Smooth muscle cell (in vitro differentiated cells): ENCODE data around the gene HOXA11. TPM values are rescaled to one million over a fixed set of nuclear protein-coding genes. Genes with fewer than 3 reads are reported as not detected.
A peak's percentile ranks its signal among the peaks of the same experiment; 100 is the strongest.

ENCODE experiments used
- DNase-seq: peaks from one replicate; lab custom pipeline; 2025; ENCODE audit not compliant: unreplicated experiment; lab: John Stamatoyannopoulos, UW
- H2AFZ ChIP-seq: fragments of 200-600 bp; sonication (generic); 2 replicates; pipeline ENCODE4 v1.6.0; 2016; ENCODE audit warnings: antibody characterized with exemption, low read depth, mild to moderate bottlenecking
- H3F3A ChIP-seq: fragments of 200-600 bp; sonication (generic); 2 replicates; pipeline ENCODE4 v1.6.0; 2017; ENCODE audit warnings: antibody characterized with exemption, low read depth
- H3K27ac ChIP-seq: fragments of 200-600 bp; sonication (generic); 2 replicates; pipeline ENCODE4 v1.5.1; 2016; ENCODE audit warnings: low read depth, mild to moderate bottlenecking
- H3K27me3 ChIP-seq: fragments of 200-600 bp; sonication (generic); 2 replicates; pipeline ENCODE4 v1.6.1; 2016; ENCODE audit warnings: low read depth, mild to moderate bottlenecking
- H3K36me3 ChIP-seq: fragments of 200-600 bp; sonication (generic); 2 replicates; pipeline ENCODE4 v1.5.1; 2016; ENCODE audit warnings: low read depth
- H3K4me1 ChIP-seq: fragments of 200-600 bp; sonication (generic); 2 replicates; pipeline ENCODE4 v1.5.1; 2016; ENCODE audit warnings: low read depth
- H3K4me2 ChIP-seq: fragments of 200-600 bp; sonication (generic); 2 replicates; pipeline ENCODE4 v1.6.0; 2016; ENCODE audit warnings: mild to moderate bottlenecking
- H3K4me3 ChIP-seq: fragments of 200-600 bp; sonication (generic); 2 replicates; pipeline ENCODE4 v1.5.1; 2016; ENCODE audit warnings: mild to moderate bottlenecking
- H3K79me2 ChIP-seq: fragments of 200-600 bp; sonication (generic); 2 replicates; pipeline ENCODE4 v1.6.0; 2016; ENCODE audit warnings: low read depth, mild to moderate bottlenecking
- H3K9ac ChIP-seq: fragments of 200-600 bp; sonication (generic); 2 replicates; pipeline ENCODE4 v1.6.0; 2016; ENCODE audit warnings: low read depth
- H3K9me3 ChIP-seq: fragments of 200-600 bp; sonication (generic); replicated peaks from 2 replicates; pipeline ENCODE4 v1.5.1; 2016; ENCODE audit warnings: low read depth
- H4K20me1 ChIP-seq: fragments of 200-600 bp; sonication (generic); 2 replicates; pipeline ENCODE4 v1.6.0; 2016; ENCODE audit warnings: low read depth
- WGBS: methylation state at CpG from one replicate; pipeline ENCODE4 v1.1.7; 2016; ENCODE audit warnings: low lambda C conversion rate; 5-methylcytosine and 5-hydroxymethylcytosine counted together
- polyA plus RNA-seq: library from polyadenylated mRNA; unstranded; fragments of >200 nt; fragmentation: Nextera tagmentation; extraction: Ambion mirVana; gene quantifications from 2 replicates; pipeline ENCODE4 v1.2.1, GENCODE V29; 2016
- total RNA-seq: library from RNA; depleted of rRNA; stranded (reverse); fragments of >200 nt; gene quantifications from 2 replicates; pipeline ENCODE4 v1.2.3, GENCODE V29; 2014
- TF ChIP-seq, protein P1 (sequence below): fragments of 200-600 bp; sonication (generic); IDR thresholded peaks from 2 replicates; pipeline ENCODE4 v1.5.1; 2017; ENCODE audit warnings: borderline replicate concordance, mild to moderate bottlenecking, antibody characterized with exemption; ENCODE audit not compliant: insufficient read depth, poor library complexity, severe bottlenecking

HOXA11 gene
- total and polyA plus RNA-seq, 2 experiments from 2014 or later = 20.3 to 27.7 TPM

DNA sequence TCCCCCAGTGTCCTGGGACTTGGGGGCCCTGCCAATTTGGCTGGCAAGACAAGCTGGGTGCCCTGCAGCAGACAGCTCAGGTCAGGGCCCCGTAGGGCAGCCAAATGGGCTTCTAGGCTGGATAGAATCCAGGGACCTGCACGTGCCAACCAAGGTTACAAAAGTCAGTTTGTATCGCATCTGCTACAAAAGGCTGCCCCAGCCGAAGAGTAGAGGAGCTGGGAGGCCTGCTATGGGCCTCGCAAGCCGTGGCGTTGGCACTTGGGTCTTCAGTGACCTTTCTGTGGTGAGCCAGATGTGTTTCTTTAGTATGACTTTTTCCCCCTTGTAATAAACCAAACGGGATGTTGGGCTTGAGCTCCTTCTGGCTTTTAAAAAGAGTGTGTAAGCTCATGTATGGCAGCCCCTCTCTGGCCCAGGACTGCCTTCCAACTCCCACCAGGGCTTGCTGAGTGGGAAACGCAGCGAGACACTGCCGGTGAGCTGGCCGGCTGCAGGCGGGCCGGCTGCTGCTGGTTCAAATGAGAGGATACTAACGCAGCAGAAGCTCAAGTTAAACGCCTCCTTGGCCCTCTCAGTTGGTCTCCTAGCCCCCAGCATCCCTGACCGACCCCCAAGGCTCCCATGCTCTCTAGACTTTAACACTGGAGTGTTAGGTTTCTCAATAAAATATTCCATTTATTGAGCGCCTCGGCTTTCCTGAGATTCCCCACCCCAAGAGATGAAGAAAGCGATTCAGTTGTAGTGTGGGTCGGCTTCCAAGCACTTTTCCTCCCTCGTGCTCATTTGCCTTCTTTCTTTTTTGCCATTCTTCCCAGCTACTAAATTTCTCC lies 7.9 kb downstream of the HOXA11 start:
- TF ChIP-seq, protein P1, sequence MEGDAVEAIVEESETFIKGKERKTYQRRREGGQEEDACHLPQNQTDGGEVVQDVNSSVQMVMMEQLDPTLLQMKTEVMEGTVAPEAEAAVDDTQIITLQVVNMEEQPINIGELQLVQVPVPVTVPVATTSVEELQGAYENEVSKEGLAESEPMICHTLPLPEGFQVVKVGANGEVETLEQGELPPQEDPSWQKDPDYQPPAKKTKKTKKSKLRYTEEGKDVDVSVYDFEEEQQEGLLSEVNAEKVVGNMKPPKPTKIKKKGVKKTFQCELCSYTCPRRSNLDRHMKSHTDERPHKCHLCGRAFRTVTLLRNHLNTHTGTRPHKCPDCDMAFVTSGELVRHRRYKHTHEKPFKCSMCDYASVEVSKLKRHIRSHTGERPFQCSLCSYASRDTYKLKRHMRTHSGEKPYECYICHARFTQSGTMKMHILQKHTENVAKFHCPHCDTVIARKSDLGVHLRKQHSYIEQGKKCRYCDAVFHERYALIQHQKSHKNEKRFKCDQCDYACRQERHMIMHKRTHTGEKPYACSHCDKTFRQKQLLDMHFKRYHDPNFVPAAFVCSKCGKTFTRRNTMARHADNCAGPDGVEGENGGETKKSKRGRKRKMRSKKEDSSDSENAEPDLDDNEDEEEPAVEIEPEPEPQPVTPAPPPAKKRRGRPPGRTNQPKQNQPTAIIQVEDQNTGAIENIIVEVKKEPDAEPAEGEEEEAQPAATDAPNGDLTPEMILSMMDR = no peak
- no peaks in the 10 kb centered on the region for H3F3A ChIP-seq
- no peaks in the 10 kb centered on the region for H3K4me1 ChIP-seq
- H2AFZ ChIP-seq = no peak overlapping the region
- peak overlapping the region; percentile 95 for H3K27ac ChIP-seq
- WGBS = 23% methylated on average over 22 of the region's 22 CpGs
- H3K4me2 ChIP-seq = peak overlapping the region; percentile 89
- H3K27me3 ChIP-seq = peaks cover 6% of the 10 kb centered on the region
- no peaks in the 10 kb centered on the region for H3K9me3 ChIP-seq
- H3K4me3 ChIP-seq = peak overlapping the region; percentile 67
- DNase-seq = no peak
- peaks cover 80% of the 10 kb centered on the region for H3K79me2 ChIP-seq
- H4K20me1 ChIP-seq = peaks cover 24% of the 10 kb centered on the region
- H3K36me3 ChIP-seq = no peaks in the 10 kb centered on the region
- H3K9ac ChIP-seq = peak overlapping the region; percentile 75

DNA sequence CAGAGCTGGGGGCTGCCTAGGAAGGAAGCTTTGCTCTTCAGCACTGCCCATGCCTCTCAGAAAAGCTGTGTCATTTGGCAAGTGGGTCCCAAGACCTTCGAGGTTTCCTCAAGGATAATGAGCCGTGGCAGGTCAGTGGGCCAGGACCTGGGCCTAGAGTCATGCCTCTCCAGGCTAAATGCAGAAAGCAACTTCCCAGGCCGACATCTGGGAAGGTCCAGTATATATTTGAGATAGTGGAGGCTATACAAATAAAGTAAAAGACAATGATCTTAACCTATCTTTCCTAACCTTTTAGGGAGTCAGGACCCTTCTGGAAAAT lies 8.5 kb downstream of the HOXA11 start:
- DNase-seq = no peak
- Histone ChIP-seq H3K36me3 (no peaks in the 10 kb centered on the region), H2AFZ (no peak overlapping the region)

DNA sequence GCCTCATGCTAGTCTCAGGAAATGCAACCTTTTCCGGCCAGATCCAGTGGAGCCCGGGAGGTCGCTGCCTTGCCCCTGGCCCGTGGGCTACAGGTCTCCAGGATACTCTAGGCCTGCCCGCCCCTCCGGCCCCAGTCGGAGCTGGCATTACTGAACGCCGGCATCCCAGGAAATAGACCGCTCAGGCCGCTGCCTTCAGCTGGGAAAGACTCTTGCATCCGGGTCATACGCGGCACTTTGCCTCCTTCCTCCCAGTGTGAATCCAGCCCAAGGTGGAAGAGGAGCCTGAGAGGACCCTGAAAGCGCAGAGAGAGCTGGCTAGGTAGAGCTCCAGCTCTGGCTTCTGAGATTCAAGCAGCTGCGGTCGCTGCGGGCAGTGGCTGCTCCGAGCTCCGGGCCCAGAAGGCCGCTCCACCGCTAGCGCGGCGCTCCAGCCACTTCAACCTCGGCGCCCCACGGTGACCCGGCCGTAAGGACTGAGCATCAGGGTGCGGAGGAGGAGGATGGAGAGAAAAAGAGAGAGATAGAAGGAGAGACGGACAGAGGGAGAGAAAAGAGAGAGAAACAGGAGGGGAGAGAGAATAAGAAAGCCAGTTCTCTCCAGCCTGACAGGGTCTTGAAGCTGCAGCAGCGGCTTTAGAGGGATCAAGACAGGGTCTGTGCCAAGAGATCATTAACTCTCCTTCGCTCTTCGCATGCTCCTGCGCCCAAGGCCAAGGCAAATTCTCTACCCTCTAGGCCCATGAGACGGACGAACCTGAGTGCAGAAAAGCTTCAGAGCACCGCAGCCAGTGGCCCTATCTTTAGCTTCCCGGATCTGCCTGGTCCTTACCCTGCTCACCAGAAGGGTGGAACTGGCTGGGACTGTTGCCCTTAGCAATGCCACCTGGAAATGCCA lies 9.2 kb downstream of the HOXA11 start:
- TF ChIP-seq, protein P1 = no peak
- Histone ChIP-seq H3K4me2 (peak overlapping the region; percentile 89), H4K20me1 (peaks cover 37% of the 10 kb centered on the region), H3K4me3 (peak overlapping the region; percentile 67), H3K27ac (peak overlapping the region; percentile 95), H3K9me3 (no peaks in the 10 kb centered on the region), H3K79me2 (peaks cover 86% of the 10 kb centered on the region), H3K4me1 (no peaks in the 10 kb centered on the region), H3K27me3 (peaks cover 17% of the 10 kb centered on the region), H3K9ac (peak overlapping the region; percentile 45), H3K36me3 (no peaks in the 10 kb centered on the region), H3F3A (no peaks in the 10 kb centered on the region), H2AFZ (no peak overlapping the region)
- 20% methylated on average over 40 of the region's 40 CpGs for WGBS
- DNase-seq = no peak

More for the DNA sequence above, 8.5 kb downstream of the HOXA11 start:
- H3K79me2 ChIP-seq = peaks cover 80% of the 10 kb centered on the region
- no peaks in the 10 kb centered on the region for H3K4me1 ChIP-seq
- peak overlapping the region; percentile 89 for H3K4me2 ChIP-seq
- WGBS = 60% methylated on average over 3 of the region's 3 CpGs
- peak overlapping the region; percentile 67 for H3K4me3 ChIP-seq
- H3K9me3 ChIP-seq = no peaks in the 10 kb centered on the region
- peaks cover 31% of the 10 kb centered on the region for H4K20me1 ChIP-seq
- TF ChIP-seq, protein P1 = no peak
- H3F3A ChIP-seq = no peaks in the 10 kb centered on the region
- H3K9ac ChIP-seq = peak overlapping the region; percentile 45
- H3K27ac ChIP-seq = peak overlapping the region; percentile 95
- H3K27me3 ChIP-seq = peaks cover 11% of the 10 kb centered on the region
